GM20431 (cell line): ENCODE data around the gene SLC27A4.

Experiments
- in situ Hi-C: fragments of 300-500 bp; cut with MseI, MboI; formaldehyde crosslinking; loops from one replicate; pipeline ENCODE4 v1.15.0; 2020; ENCODE audit warnings: low sequenced_read_pairs; ENCODE audit not compliant: unreplicated experiment

SLC27A4 gene

DNA sequence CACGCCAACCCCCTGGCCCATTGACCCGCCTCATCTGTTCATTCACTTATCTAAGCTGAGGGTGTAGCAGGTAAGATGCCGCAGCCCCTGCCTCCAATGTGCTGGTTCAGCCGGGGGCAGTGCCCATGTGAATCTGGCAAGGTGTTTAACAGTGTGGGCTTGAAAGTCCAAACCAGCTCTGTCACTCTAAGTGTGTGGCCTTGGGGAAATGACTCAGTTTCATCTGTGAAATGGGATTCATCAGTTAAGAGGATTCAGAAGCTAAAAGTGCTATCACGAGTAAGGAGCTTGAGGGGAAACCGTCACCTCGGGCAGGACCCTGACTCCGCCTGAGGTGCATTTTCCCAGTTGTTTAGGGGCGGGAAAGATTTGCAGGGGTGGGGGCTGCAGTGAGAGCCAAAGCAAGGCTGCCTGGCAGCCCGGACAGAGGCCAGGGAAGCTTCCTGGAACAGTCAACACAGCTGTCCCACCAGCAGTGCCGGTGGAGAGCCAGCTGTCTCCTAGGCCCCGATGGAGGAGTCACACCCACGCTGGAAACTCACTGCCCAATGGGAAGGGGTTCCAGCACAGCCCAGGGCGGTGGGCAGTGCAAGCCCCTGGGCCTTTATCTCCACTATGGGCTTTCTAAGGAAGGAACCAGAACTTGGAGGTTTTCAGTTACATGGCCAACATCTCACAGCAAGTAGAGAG lies 21.1 kb downstream of the SLC27A4 start:
- in situ Hi-C loops = no loop called here

DNA sequence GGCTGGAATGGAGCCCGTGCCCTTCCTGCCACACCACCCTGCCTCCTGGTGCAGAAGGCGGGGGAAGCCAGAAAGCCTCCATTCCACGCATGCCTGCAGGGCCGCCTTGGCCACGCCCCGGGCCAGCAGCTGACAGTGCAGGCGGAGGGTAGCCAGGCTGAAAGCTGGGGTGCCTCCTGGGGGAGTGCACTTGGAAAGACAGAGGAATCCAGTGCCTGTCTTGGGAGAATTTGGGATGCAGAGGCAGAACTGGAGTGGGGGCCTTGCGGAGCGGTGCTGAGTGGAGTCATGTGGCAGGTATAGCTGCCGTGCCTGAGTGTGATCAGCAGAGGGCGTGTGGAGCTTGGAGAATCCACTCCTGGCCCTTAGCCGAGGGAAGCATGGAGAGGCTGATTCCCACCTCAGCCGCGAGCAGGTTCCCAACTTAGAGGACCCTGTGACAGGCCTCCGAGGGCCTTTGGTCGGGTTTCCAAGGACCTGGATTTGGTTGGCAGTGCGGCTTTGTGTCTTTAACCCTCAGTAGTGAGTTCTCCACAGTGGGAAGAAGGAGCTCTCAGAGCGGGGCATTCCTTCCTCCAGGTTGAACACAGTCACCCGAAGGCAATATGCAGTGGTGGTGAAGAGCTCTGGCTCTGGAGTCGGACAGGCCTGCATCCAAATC lies 21.8 kb downstream of the SLC27A4 start:
- in situ Hi-C loops = no loop called here

GRCh38 chr9:128362774-128363173 lies 22.4 kb downstream of the SLC27A4 start:
- in situ Hi-C loops = no loop called here

GRCh38 chr9:128365525-128365924 lies 25.2 kb downstream of the SLC27A4 start:
- in situ Hi-C loops = no loop called here

DNA sequence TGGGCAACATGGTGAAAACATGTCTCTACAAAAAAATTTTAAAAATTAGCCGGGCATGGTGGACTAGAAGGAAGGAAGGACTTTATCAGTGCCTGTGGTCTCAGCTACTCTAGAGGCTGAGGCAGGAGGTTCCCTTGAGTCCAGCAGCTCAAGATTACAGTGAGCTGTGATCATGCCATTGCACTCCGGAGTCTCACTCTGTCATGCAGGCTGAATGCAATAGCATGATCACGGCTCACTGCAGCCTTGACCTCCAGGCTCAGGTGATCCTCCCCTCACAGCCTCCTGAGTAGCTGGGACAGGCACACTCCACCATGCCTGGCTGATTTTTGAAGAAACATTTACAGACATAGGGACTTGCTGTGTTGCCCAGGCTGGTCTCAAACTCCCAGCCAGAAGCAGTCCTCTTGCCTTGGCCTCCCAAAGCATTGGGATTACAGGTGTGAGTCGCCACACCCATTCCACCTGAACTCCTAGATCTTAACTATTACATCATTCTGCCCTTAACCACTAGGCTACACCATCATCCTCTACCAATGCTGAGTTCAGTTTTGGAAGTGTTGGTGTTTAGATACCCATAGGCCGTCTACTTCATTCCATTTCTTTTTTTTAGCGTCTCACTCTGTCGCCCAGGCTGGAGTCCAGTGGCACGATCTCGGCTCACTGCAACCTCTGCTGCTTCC lies 28.8 kb downstream of the SLC27A4 start:
- in situ Hi-C loops = no loop called here

- in situ Hi-C loops = no loop called here
Measured at GRCh38 chr9:128370367-128370751, 30.0 kb downstream of the SLC27A4 start.

GRCh38 chr9:128370752-128371629 lies 30.7 kb downstream of the SLC27A4 start, which contains the start of gene URM1:
URM1 (plus strand) TSS chr9:128371374; CDS start chr9:128371381, 7 bp downstream.
- in situ Hi-C loops = no loop called here

- in situ Hi-C loops = no loop called here
Measured at GRCh38 chr9:128371630-128372117, 31.3 kb downstream of the SLC27A4 start.

GRCh38 chr9:128372188-128372641 lies 31.9 kb downstream of the SLC27A4 start:
- in situ Hi-C loops = no loop called here

- in situ Hi-C loops = no loop called here
Measured at GRCh38 chr9:128372784-128373183, 32.5 kb downstream of the SLC27A4 start.

- in situ Hi-C loops = no loop called here
Measured at GRCh38 chr9:128374221-128374675, 33.9 kb downstream of the SLC27A4 start.

- in situ Hi-C loops = no loop called here
Measured at GRCh38 chr9:128375865-128376264, 35.5 kb downstream of the SLC27A4 start.

- in situ Hi-C loops = no loop called here
Measured at GRCh38 chr9:128382261-128382660, 41.9 kb downstream of the SLC27A4 start.

DNA sequence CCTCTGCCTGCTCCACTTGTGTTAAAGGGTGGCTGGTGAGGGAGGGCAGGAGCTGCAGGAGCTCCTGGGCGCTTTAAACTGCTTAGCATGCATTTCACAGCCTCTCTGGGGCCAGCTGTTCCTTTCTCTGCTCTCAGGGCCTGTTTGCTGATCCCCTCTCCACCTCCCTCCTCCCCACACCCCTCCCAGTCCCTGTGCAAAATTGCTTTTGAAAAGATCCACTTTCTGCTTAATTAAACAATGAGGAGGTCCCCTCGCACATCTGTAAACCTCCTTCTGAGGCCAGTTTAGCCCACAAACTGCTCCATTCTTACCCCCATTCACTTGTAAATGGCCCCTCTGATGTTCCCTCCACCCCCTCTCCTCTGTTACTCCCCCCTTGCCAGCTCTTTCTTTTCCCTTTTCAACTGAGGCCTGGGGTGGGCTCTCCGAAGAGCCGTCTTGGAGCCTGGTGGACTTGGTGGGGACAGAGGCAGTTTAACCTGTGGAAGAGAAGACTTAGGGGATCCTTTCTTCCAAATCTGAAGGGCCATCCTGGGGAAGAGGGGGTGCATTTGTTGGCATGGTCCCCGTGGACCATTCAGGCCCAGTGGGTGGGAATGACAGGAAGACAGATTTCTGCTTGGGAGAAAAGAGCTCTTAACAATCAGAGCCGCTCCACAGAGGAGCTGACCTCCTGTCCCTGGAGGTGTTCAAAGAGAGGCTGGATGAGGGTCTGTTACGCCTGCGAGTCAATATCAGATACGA lies 42.9 kb downstream of the SLC27A4 start:
- in situ Hi-C loops = no loop called here

DNA sequence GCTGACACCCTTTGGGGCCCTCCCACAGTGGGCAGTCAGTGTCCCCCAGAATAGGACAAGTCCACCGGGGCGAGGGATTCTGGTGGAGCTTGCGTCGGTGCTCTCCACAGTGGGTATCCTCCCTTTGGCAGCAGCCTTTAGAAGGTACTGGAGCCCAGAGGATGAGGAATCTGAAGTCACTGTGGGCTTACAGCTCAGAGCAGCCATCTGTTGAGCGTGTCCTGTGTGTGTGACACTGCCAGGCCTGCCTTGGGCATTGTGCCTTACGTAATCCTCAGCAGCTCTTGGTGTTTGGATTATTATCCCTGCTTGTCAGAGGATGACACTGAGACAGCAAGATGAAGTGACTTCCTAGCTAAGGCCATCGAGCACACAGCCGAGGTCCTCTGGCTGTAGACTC lies 43.5 kb downstream of the SLC27A4 start:
- in situ Hi-C loops = no loop called here

DNA sequence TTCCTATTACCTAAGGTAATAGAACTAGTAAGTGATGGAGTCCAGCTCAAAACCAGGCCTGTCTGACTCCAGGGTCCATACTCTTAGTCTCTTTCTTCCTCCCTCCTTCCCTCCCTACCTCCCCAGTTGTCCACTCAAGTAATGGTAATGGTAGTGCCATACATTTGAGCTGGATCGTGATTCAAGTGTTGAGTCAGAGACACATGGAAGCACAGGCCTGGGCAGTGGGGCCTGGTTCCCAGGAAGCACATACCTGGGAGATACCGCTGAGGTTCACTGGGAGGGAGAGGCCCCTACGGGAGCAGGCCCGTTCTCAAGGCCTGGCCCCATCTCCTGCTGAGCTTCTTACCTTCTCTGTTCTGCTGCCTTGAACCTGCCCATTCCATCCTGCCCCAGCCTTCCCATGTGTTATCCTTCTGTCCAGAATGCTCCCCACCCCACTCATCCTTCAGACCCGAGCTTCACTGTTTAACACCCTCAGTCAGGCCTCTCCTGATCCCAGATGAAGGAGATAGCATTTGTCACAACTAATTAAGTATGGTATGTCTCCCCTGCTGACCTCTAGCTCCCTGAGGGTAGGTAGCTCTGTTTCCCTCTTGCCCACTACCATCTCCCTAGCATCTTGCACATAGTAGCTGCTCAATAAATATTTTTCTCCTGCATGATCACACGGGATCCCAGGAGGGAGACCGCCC lies 44.6 kb downstream of the SLC27A4 start:
- in situ Hi-C loops = no loop called here

GRCh38 chr9:128385496-128386460 lies 45.5 kb downstream of the SLC27A4 start:
- in situ Hi-C loops = no loop called here

DNA sequence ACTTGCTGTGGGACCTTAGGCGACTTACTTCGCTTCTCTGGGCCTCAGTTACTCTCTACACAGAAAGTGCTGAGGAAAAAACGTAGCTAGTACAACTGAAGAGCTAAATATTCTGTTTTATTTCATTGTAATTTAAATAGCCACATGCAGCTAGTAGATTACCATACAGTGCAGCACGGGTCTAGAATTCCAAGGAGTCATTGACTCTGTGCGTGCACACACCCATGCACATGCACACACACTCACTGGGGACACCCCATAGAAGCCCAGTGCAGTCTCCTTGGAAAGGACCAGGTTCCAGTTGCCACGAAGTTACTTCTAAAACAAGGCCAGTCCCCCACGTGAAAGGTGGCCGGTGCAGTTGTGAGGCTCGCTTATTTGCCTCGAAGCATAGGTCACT lies 47.8 kb downstream of the SLC27A4 start:
- in situ Hi-C loops = no loop called here
